KOPT-K1 (cell line): ENCODE results near the gene MYO1E.
"Not testable (repeated sequence)": the region's sequence is repeated elsewhere in the genome, so short reads cannot be mapped to it uniquely, and the experiment has no call there.

Experiments
- H3K27ac ChIP-seq: fragments of 200-600 bp; sonication (generic); 2 replicates; pipeline ENCODE4 v1.5.1; 2016; ENCODE audit warnings: antibody characterized with exemption, mild to moderate bottlenecking, low read depth, low read length; ENCODE audit not compliant: poor library complexity, severe bottlenecking
- H3K36me3 ChIP-seq: fragments of 200-600 bp; sonication (generic); 2 replicates; pipeline ENCODE4 v1.5.1; 2017; ENCODE audit warnings: antibody characterized with exemption, mild to moderate bottlenecking, low read length, moderate library complexity; ENCODE audit not compliant: insufficient read depth
- H3K9me3 ChIP-seq: fragments of 200-600 bp; sonication (generic); 2 replicates; pipeline ENCODE4 v1.5.1; 2017; ENCODE audit warnings: antibody characterized with exemption, low read length, mild to moderate bottlenecking; ENCODE audit not compliant: insufficient read depth, poor library complexity, severe bottlenecking

The MYO1E gene

DNA sequence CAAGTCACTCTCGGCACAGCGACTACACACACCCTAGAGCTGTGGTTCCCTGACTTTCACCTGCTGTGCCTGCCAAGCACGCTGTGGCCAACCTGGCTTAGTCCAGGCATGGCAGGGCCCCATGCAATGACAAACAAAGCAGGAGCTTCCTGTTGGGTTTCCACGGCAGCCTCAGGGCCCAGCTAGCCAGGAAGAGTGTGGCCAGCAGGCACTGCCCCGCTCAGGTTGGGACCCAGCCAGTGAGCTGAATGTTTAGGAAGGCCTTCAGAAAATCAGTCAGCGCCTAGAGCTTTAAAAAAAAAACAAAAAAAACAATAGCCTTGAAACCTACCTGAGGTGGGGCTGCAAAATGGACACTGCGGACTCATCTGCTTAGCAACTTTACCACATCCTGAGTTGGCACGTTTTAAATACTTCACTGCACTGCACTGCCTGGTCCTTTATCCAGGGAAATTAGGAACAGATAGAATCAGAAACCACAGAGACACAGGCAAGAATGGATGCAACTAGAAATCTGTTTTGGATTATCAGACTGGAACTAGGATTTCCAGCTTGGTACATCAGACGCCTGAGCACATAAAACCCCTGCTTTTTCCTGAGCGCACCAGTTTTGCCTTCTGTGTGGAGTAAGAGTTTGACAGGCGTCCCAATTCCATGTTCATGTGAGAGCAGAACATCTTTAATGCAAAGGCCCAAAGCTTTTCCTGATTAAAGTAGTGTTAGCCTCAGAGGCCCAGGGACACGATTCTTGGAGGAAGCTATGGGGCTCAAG, 202.2 kb downstream of the MYO1E start:
- Histone ChIP-seq H3K36me3 (no peaks in the 10 kb centered on the region), H3K27ac (no peak overlapping the region)

DNA sequence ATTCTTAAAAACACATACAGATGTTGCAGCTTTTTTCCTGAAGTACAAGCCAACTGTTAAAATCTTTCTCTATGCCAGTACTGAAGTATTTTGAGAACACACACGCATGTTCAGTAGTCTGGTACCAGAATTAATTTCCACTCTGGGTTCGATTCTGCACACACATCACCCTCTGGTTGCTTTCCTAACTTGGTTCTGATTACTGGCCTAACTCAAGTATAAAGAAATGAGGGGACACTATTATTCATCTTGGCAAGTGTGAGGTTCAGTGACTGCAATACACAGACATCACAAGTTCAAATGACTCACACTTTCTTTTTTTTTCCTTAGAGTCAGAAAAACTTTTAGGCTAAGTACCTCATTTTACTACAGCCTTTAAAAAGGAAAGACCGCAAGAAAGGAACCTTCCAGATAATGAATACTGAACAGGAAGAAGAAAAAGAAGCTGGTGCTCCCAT, 203.4 kb downstream of the MYO1E start:
- Histone ChIP-seq H3K36me3 (no peaks in the 10 kb centered on the region), H3K27ac (no peak overlapping the region), H3K9me3 (no peaks in the 10 kb centered on the region)

More for the DNA sequence above, 202.2 kb downstream of the MYO1E start:
- H3K9me3 ChIP-seq = no peaks in the 10 kb centered on the region

DNA sequence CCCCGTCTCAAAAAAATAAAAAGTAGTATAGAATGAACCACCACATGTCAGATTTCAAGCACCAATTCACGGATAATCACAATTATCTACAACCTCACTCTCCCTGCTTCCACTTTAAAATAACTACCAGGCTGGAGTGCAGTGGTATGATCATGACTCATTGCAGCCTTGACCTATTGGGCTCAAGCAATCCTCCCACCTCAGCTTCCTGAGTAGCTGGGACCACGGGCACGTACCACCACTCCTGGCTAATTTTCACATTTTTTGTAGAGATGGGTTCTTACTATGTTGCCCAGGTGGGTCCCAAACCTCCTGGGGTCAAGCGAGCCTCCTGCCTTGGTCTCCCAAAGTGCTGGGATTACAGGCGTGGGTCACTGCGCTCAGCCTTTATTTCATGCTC, 204.1 kb downstream of the MYO1E start:
- H3K27ac ChIP-seq = no peak overlapping the region
- no peaks in the 10 kb centered on the region for H3K36me3 ChIP-seq
- no peaks in the 10 kb centered on the region for H3K9me3 ChIP-seq

DNA sequence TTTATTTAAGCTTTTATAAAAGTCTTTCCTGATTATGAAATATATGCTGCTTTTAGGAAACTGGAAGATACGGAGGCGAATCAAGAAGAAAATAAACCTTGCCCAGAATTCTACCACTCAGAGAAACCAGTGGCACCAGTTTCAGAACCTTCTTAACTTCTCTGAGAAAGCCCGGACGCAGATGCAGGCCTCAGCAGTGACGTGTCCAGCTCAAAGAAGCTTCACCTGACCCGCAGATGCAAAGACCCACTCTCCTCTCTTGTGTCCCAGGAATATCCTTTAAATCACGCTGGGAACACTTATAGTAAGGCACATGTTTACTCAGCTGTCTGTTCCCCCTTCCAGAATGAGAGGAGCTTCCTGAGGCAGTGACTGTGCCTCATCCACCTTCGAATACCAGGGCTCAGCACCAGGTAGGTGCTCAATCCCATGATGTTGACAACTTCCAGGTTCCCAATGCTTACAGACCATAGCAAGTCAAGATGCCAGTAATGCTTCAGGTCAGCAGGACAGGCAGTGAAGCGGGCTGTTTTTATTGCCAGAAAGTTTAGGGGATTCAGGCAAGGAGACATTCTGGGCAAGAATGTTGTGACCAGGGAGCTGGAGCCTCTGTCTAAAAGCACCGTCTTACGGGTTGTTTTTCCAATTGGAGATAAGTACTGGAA, 205.9 kb downstream of the MYO1E start:
- no peaks in the 10 kb centered on the region for H3K9me3 ChIP-seq
- H3K36me3 ChIP-seq = no peaks in the 10 kb centered on the region
- no peak overlapping the region for H3K27ac ChIP-seq

DNA sequence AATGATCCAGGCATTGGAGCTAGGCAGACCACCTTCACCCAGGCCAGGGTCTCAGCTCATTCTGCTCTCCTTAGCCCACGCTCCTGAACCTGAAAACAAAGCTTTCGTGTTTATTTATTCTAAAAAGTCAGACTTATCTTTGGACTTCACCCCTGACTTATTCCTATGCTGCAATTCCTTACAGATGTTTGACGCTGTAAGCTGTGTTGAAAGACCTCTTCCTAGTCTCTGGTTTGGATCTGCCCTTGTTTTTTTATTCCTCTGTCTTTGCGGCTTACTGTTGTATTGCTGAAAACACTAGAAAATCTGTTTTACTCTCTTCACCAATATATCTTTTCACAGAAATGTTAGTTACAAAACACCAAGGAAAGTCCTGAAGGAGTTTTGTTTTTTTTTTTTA, 206.5 kb downstream of the MYO1E start:
- H3K9me3 ChIP-seq = no peaks in the 10 kb centered on the region
- H3K27ac ChIP-seq = no peak overlapping the region
- H3K36me3 ChIP-seq = no peaks in the 10 kb centered on the region

DNA sequence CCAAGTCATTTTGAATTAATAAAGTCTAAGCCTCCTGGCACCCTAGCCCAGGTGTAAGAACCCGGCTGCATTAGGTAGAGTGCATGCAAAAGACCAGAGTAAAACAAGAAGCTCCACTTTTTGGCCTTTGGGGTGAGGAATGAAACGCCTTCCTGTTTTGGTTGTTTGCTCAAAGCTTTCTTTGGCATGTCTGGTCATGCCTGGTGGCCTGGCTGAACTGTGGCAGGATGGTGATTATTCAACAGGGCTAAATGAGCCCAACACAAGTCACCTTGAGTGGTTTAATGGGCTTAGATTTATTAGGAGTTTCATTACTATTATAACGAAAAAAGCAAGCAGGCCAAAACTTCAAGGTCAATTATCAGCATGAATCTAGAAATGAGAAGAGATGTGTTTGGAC, 206.9 kb downstream of the MYO1E start:
- no peaks in the 10 kb centered on the region for H3K36me3 ChIP-seq
- no peak overlapping the region for H3K27ac ChIP-seq
- H3K9me3 ChIP-seq = no peaks in the 10 kb centered on the region

DNA sequence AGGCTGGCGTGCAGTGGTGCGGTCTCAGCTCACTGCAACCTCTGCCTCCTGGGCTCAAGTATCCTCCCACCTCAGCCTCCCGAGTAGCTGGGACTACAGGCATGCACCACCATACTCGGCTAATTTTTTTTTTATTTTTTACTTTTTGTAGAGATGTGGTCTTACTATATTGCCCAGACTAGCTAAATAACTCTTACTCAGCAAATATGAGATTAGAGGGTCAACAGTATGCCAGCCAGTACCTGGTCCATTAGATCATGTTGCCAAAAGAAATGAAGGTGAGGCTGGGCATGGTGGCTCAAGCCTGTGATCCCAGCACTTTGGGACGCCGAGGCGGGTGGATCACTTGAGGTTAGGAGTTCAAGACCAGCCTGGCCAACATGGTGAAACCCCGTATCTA, 210.6 kb downstream of the MYO1E start:
- not testable (repeated sequence) for H3K9me3 ChIP-seq, H3K27ac ChIP-seq, H3K36me3 ChIP-seq

DNA sequence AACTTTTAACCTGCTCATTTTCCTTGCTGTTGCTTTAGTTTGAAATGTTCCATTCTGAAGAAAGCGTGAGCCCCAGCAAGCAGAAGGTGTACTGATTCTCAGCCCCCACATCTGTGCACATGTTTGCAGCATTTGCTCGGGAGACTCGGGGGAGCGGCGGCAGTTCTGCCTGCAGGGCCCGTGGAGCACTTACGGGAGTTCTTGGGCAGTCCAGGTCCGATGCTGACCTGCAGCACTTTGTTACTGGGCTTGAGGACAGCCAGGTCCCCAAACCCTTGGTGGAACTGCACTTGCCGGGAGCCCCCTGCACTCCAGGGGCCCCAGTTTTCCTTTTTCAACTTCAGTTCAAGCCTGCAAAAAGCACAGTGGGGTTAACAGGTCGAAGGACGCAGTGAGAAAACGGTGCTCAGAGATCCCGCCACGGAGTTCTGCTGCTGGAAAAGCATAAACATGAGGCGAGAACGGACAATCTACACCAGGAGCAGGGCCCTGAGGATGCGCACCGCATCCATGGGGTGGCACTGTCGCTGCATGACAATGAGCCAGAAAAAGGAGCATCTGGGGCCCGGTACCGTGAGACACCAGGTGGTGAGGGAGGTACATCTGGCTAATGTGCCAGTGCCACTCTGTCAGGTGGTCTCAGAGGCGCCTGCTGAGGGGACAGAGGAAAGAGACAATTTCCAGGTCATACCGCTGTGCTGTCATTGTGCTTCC, 211.6 kb downstream of the MYO1E start:
- H3K36me3 ChIP-seq = no peaks in the 10 kb centered on the region
- no peak overlapping the region for H3K27ac ChIP-seq
- H3K9me3 ChIP-seq = no peaks in the 10 kb centered on the region

DNA sequence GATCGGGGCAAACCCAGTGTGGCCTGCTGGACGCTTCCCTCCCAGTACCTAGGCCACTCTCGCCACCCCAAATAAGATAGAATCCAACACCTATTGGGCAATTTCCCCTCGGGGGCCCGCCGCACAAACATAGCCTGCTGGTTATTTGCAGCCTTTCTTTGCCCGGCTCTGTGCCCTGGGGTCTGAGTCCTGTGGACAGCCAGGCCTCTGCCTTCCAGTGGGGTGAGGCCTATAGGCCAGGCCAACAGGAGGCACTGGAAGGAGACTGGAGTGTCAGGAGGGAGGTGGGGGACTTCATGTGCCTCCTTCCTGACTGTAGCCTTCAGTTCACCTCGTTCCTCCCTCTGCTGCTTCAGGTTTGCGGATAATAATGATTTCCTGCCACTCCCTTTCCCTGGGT, 213.5 kb downstream of the MYO1E start:
- Histone ChIP-seq H3K36me3 (no peaks in the 10 kb centered on the region), H3K9me3 (no peaks in the 10 kb centered on the region), H3K27ac (no peak overlapping the region)

DNA sequence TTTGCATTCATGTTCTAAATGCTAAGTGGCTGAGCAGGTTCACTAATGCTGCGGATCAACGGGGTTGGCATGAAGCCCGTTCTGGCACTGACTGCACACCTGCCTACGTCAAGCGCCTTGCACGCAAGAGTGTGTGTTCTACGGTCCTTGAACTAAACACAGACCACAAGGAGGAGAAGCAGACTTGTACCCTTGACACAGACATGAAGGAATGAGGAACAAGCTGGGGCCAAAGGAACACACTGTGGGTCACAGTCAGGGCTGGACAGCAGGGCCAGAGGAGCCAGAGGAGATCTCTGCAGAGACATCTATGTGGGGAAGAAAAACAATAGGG, 214.0 kb downstream of the MYO1E start:
- no peaks in the 10 kb centered on the region for H3K36me3 ChIP-seq
- H3K9me3 ChIP-seq = no peaks in the 10 kb centered on the region
- no peak overlapping the region for H3K27ac ChIP-seq

DNA sequence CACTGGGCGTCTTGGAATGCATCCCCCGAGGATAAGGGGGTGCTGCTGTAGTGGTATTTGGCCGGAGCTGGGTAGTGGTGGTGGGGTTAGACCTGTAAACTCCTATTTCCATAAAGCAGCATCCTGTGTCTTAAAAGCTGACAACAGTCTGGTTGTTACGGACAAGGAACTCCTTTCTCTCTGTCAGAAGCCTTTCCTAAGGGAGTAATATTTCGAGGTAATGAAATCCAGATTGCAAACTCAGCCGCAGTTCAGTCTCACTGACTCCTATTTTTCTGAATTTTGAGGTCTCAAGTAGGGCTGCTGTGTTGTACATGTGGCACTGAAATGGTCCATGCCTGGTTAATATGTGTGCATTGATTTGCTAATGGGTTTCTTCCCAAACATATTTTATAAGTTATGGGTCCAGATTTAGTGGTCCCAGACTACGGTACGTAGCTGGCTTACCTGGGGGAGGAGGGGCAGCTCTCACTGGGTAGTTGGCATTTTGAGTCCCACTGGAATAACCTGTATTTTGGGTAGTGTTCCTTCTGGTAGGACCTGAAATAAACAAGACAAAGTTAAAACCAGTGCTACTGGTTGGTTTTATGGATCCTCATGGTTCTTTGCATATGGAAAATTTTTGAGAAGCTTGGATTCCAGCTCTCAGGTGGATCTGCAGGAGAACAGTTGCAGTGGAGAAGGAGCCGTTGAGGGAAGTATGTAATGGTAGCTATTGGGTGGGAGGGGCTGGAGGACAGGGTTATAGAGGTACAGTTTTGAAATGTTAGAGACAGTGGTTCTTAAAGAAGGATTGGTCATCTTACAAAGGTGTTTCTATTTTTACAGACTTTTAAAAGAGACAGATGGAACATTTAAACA, 214.6 kb downstream of the MYO1E start:
- H3K36me3 ChIP-seq = no peaks in the 10 kb centered on the region
- H3K27ac ChIP-seq = no peak overlapping the region
- no peaks in the 10 kb centered on the region for H3K9me3 ChIP-seq

DNA sequence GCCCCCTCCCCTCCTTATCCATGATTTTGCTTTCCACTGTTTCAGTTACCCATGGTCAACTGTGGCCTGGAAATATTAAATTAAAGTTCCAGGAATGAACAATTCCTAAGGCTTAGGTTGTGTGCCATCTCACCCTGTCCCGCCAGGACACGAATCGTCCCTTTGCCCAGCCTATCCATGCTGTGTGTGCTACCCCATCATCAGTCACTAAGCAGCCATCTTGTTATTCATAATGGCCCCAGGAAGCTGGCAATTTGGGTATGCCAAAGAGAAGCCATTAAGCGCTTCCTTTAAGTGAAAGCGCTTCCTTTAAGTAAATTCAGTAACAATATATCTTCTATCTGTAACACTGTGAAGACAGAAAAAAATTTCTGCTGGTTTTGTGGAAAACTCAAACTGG, 215.3 kb downstream of the MYO1E start:
- H3K9me3 ChIP-seq = no peaks in the 10 kb centered on the region
- no peaks in the 10 kb centered on the region for H3K36me3 ChIP-seq
- H3K27ac ChIP-seq = no peak overlapping the region

DNA sequence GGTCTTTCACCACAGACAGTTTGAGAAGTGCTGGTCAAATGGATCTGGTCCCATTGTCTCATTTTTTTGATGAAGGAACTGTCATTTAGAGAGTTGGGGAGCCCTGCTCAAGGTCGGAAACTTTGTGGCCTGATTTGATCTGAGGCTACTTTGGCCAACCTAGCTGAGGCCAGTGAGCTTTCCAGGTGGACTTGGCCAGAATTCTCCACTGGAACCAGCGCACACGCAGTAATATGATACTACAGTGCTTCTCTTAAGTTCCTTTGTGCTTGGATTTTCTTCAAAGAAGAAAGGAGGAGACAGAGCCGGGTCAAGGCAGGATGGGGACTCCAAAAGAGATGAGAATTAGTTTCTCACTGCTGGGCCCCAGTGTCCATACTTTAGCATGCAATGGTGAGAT, 217.2 kb downstream of the MYO1E start:
- H3K9me3 ChIP-seq = no peaks in the 10 kb centered on the region
- H3K36me3 ChIP-seq = no peaks in the 10 kb centered on the region
- H3K27ac ChIP-seq = no peak overlapping the region

DNA sequence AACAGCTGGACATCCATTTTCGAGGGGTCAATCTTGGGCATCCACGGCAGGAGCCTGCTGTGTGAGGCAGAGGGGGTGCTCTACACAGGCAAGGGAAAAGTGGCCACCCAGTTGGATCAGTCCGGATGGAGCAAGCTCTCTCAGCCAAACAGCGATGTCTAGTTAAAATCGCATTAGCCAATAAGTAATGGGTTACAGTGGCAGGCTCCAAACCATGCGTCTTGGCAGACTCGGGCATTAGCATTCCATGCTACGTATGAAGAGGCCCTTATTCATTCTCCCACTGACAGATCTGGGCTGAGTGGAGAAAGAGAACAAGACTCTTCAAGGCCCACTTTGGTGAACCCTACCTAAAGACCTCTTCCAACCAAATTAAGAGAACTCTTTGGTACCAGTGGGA, 218.4 kb downstream of the MYO1E start:
- H3K9me3 ChIP-seq = no peaks in the 10 kb centered on the region
- H3K27ac ChIP-seq = no peak overlapping the region
- H3K36me3 ChIP-seq = no peaks in the 10 kb centered on the region

DNA sequence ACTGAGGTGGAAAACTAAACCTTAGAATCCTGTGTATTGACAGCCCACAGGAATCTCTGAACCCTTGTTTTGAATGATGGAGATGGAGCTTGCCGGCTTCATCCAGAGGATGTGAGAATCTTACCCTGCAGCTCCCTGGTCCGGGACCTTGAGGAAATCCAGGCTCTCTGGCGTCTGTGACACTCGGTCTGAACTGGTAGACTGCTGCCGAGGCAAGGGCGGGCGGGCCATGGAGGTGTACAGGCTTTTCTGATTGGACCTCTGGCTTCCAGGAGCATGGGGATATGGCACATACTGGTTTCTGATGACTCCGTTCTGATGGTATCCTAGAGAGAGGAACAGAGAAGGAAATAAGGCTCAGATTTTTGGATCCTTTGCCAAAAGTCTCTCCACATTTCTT, 219.2 kb downstream of the MYO1E start:
- no peak overlapping the region for H3K27ac ChIP-seq
- no peaks in the 10 kb centered on the region for H3K36me3 ChIP-seq
- no peaks in the 10 kb centered on the region for H3K9me3 ChIP-seq
